Prostate gland (tissue), 2 donors: ENCODE results near the gene DGKQ. TPM values are rescaled to one million over a fixed set of nuclear protein-coding genes. Genes with fewer than 3 reads are reported as not detected.
"Not testable (repeated sequence)": the region's sequence is repeated elsewhere in the genome, so short reads cannot be mapped to it uniquely, and the experiment has no call there.

ENCODE experiments used
- DNase-seq: peaks from one replicate; pipeline ENCODE4 v3.0.0-alpha.2; 2019; ENCODE audit warnings: low spot score
- H3K27ac ChIP-seq, 2 donors: fragments of 200-600 bp; sonication (generic); 2 replicates each; pipeline ENCODE4 v1.5.1; 2017 to 2019
- H3K27me3 ChIP-seq: fragments of 200-600 bp; sonication (generic); replicated peaks from 2 replicates; pipeline ENCODE4 v1.5.1; 2019; ENCODE audit not compliant: insufficient read depth
- H3K36me3 ChIP-seq, 2 donors: fragments of 200-600 bp; sonication (generic); 1 replicate in 1 of 2; 2 replicates in 1 of 2; pipeline versions ENCODE4 v1.5.1 to v1.8.1; 2017 to 2019
- H3K4me1 ChIP-seq: fragments of 200-600 bp; sonication (generic); replicated peaks from 2 replicates; pipeline ENCODE4 v1.5.1; 2019
- H3K4me3 ChIP-seq, 2 donors: fragments of 200-600 bp; sonication (generic); 2 replicates each; pipeline ENCODE4 v1.5.1; 2017 to 2019
- H3K9me3 ChIP-seq: fragments of 200-600 bp; sonication (generic); 2 replicates; pipeline ENCODE4 v1.5.1; 2017
- CTCF ChIP-seq, 4 experiments: fragments of 200-600 bp in 2 of 4; fragments of 450-650 bp in 2 of 4; sonication (generic) in 2 of 4; IDR thresholded peaks; 1 replicate in 3 of 4; 2 replicates in 1 of 4; pipeline ENCODE4 v1.5.1; 2016 to 2019; ENCODE audit warnings: antibody characterized with exemption in 4 of 4, mild to moderate bottlenecking in 2 of 4, moderate library complexity in 2 of 4
- POLR2A ChIP-seq: fragments of 450-650 bp; IDR thresholded peaks from one replicate; pipeline ENCODE4 v1.6.1; 2016; ENCODE audit warnings: antibody characterized with exemption, mild to moderate bottlenecking
- POLR2AphosphoS5 ChIP-seq: sonication (generic); formaldehyde crosslinking; IDR thresholded peaks from one replicate; pipeline ENCODE4 v1.6.1; 2017; ENCODE audit warnings: antibody characterized with exemption
- WGBS: methylation state at CpG from one replicate; pipeline ENCODE4 v1.1.5; 2018; 5-methylcytosine and 5-hydroxymethylcytosine counted together
- intact Hi-C: fragments of 100-400 bp; cut with DNase I; formaldehyde crosslinking; loops from one replicate; pipeline ENCODE4 v1.14.2; 2022
- total RNA-seq, 2 donors: library from RNA; depleted of rRNA; stranded (reverse); fragments of >200 nt; gene quantifications; one replicate each; pipeline ENCODE4 v1.1.0, GENCODE V29; 2016

The DGKQ gene
- total RNA-seq, 2 donors from 2014 or later = 10.4 to 17.1 TPM

GRCh38 chr4:929096-929765, 44.1 kb downstream of the DGKQ start:
- H3K4me1 ChIP-seq = peaks cover 14% of the 10 kb centered on the region
- intact Hi-C loops = no loop called here
- no peaks in the 10 kb centered on the region for H3K9me3 ChIP-seq
- no peak for DNase-seq
- no peak overlapping the region for H3K27ac ChIP-seq
- WGBS = 90% methylated on average over 17 of the region's 17 CpGs
- no peaks in the 10 kb centered on the region for H3K36me3 ChIP-seq
- TF ChIP-seq POLR2AphosphoS5 (no peak), CTCF (IDR thresholded peaks at IDR 0.05) (no peak), POLR2A (no peak)
- no peaks in the 10 kb centered on the region for H3K27me3 ChIP-seq
- no peak overlapping the region for H3K4me3 ChIP-seq

- intact Hi-C loops, H3K27ac ChIP-seq, DNase-seq, H3K9me3 ChIP-seq, H3K4me3 ChIP-seq, H3K27me3 ChIP-seq, H3K36me3 ChIP-seq: not testable (repeated sequence)
- peaks cover 14% of the 10 kb centered on the region for H3K4me1 ChIP-seq
- WGBS = 91% methylated on average over 21 of the region's 21 CpGs
Observed at GRCh38 chr4:927566-927965, 45.8 kb downstream of the DGKQ start.

GRCh38 chr4:926538-926937, 46.8 kb downstream of the DGKQ start:
- no peak for DNase-seq
- TF ChIP-seq POLR2A (no peak), CTCF (IDR thresholded peaks at IDR 0.05) (no peak), POLR2AphosphoS5 (no peak)
- no peak overlapping the region for H3K4me3 ChIP-seq
- peaks cover 14% of the 10 kb centered on the region for H3K4me1 ChIP-seq
- H3K27ac ChIP-seq = no peak overlapping the region
- H3K27me3 ChIP-seq = no peaks in the 10 kb centered on the region
- H3K36me3 ChIP-seq = no peaks in the 10 kb centered on the region
- 64% methylated on average over 10 of the region's 17 CpGs for WGBS
- intact Hi-C loops = no loop called here
- H3K9me3 ChIP-seq = no peaks in the 10 kb centered on the region

- WGBS = 76% methylated on average over 26 of the region's 26 CpGs
- Histone ChIP-seq H3K9me3 (no peaks in the 10 kb centered on the region), H3K4me3 (no peak overlapping the region), H3K4me1 (peaks cover 11% of the 10 kb centered on the region), H3K27me3 (no peaks in the 10 kb centered on the region), H3K36me3 (no peaks in the 10 kb centered on the region), H3K27ac (no peak overlapping the region)
- no peak for TF ChIP-seq POLR2A
- TF ChIP-seq POLR2AphosphoS5 = no peak
- TF ChIP-seq CTCF (IDR thresholded peaks at IDR 0.05) = no peak
- DNase-seq = no peak
- intact Hi-C loops = no loop called here
Observed at GRCh38 chr4:925771-926500, 47.4 kb downstream of the DGKQ start.

GRCh38 chr4:925171-925570, 48.2 kb downstream of the DGKQ start:
- WGBS = 84% methylated on average over 9 of the region's 9 CpGs
- Histone ChIP-seq H3K27ac (no peak overlapping the region), H3K36me3 (no peaks in the 10 kb centered on the region), H3K4me1 (peaks cover 4% of the 10 kb centered on the region), H3K9me3 (no peaks in the 10 kb centered on the region), H3K27me3 (no peaks in the 10 kb centered on the region), H3K4me3 (no peak overlapping the region)
- intact Hi-C loops = no loop called here
- no peak for DNase-seq
- TF ChIP-seq CTCF (IDR thresholded peaks at IDR 0.05) (no peak), POLR2AphosphoS5 (no peak), POLR2A (no peak)
